ENCODE data around the gene SLBP. TPM values are rescaled to one million over a fixed set of nuclear protein-coding genes. Genes with fewer than 3 reads are reported as not detected.

SLBP gene
- total RNA-seq, 3 donors from 2014 or later: 21.9 to 31.7 (median 30.6) TPM

DNA sequence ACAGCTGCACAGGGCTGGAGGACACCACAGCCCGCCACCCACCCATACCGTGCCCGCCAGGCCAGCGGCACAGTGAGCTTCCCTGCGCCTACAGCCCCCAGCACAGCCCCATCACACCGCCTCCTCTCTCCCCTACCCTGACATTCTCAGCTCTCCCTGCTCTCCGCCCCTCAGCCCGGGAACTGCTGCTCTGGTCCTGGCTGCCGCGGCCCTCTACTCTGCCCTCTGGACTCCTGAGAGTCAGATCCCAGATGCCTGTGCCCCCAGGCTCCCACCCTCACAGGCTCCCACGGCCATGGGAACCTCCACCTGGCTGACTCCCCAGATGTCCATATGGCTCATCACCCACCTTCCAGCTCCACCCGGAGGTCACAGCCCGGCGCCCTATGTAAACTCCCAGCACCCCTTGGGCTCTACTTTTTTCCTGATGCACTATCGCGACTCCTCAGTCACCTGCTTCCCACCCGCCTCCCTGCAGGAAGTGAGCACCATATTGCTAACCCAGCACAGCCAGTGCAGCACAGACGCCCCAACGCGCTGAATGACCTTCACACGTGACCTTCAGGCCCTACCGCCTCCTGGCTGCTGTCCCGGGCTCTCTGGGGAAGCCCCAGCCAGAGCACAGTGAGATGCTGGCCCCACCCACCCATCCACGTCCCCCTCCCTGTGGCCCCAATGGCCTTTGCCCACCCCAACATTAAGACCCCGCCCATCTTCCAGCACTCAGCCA, 51.0 kb downstream of the SLBP start:
- ATAC-seq: no peak
- TF ChIP-seq, protein P1, sequence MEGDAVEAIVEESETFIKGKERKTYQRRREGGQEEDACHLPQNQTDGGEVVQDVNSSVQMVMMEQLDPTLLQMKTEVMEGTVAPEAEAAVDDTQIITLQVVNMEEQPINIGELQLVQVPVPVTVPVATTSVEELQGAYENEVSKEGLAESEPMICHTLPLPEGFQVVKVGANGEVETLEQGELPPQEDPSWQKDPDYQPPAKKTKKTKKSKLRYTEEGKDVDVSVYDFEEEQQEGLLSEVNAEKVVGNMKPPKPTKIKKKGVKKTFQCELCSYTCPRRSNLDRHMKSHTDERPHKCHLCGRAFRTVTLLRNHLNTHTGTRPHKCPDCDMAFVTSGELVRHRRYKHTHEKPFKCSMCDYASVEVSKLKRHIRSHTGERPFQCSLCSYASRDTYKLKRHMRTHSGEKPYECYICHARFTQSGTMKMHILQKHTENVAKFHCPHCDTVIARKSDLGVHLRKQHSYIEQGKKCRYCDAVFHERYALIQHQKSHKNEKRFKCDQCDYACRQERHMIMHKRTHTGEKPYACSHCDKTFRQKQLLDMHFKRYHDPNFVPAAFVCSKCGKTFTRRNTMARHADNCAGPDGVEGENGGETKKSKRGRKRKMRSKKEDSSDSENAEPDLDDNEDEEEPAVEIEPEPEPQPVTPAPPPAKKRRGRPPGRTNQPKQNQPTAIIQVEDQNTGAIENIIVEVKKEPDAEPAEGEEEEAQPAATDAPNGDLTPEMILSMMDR (IDR thresholded peaks at IDR 0.05): no peak
- Histone ChIP-seq H3K9me3 (no peaks in the 10 kb centered on the region), H3K4me3 (no peak overlapping the region), H3K4me1 (ENCODE audit: low read depth) (no peaks in the 10 kb centered on the region), H3K36me3 (ENCODE audit: low read depth) (no peaks in the 10 kb centered on the region)
- intact Hi-C loops (cut with DNase I, micrococcal nuclease): no loop called here
- DNase-seq: no peak

DNA sequence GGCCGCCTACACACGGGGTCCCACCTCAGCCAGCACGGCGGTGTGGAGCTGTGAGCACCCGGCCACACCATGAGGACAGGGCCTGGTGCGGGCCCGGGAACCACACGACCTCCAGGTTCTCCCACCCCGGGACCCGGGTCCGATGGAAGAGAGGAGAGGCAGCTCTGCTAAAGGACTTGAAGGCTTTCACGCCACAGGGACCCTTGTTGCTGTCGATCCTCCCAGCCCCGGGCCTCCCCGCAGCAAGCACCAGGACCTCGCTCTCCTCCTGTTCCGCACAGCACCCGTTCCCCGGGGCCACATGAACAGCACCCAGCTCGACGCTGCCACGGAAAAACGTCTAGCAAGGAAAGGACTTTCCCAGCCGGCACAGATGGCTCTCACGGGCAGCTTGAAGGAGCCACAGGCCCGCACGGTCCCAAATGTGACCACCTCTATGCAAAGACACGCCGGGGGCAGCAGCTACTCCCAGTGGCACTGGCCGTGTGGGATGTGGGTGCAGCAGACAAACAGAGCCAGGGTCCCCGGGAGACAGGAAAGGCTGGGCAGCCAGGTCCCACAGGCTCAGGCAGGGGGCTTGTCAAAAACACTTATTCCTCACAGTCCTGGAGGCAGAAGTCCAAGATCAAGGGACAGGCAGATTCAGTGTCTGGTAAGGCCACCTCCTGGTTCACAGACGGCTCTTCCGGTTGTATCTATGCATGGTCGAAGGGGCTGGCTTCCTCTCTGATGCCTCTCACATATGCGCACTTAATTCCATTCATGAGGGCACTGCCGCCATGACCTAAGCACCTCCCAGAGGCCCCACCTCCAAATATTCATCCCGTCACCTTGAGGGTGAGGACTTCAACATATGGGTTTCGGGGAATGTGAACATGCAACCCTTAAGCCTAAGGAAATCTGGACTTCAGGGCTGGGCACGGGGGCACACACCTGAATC, 52.7 kb downstream of the SLBP start:
- TF ChIP-seq, protein P1 (IDR thresholded peaks at IDR 0.05): no peak

DNA sequence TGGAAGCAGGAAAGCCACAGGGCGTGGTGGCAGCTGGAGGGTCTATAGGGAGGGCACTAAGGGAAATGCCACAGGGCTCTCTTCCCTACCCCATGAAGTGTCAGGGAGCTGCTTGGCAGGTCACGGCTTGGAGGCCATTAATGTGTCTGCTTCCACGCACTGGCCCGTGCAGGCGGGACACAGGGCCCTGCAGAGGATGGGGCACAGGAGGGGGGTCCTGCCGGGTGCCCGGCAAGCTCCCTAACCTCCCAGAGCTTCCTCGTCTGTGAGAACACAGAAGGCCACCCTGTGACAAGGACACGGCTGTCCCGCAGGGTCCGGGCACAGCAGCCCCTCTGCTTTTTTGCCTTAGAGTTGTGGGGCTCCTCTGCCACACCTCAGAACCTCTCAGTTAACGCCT, 53.5 kb downstream of the SLBP start:
- Histone ChIP-seq H3K4me3 (no peak overlapping the region), H3K36me3 (ENCODE audit: low read depth) (no peaks in the 10 kb centered on the region), H3K4me1 (ENCODE audit: low read depth) (no peaks in the 10 kb centered on the region), H3K9me3 (no peaks in the 10 kb centered on the region)
- no peak for DNase-seq
- intact Hi-C loops (cut with DNase I, micrococcal nuclease): no loop called here
- TF ChIP-seq, protein P1 (IDR thresholded peaks at IDR 0.05): no peak
- ATAC-seq: no peak

More for the DNA sequence above, 52.7 kb downstream of the SLBP start:
- Histone ChIP-seq H3K4me3 (no peak overlapping the region), H3K4me1 (ENCODE audit: low read depth) (no peaks in the 10 kb centered on the region), H3K36me3 (ENCODE audit: low read depth) (no peaks in the 10 kb centered on the region), H3K9me3 (no peaks in the 10 kb centered on the region)
- intact Hi-C loops (cut with DNase I, micrococcal nuclease): no loop called here
- ATAC-seq: no peak
- DNase-seq: no peak

DNA sequence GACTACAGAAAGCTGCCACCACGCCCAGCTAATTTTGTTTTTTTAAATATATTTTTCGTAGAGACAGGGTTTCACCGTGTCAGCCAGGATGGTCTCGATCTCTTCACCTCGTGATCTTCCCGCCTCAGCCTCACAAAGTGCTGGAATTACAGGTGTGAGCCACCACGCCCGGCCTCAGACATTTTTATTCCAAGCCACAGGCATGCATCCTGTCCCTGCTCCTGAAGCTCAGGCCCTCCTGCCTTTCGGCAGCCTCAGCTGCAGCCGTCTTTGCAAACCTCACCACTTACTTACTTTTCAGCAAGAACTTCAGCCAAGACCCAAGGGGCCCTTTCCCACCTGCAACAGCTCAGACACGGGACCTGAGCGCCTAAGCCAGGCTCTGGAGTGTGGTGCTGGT, 54.0 kb downstream of the SLBP start:
- H3K9me3 ChIP-seq: no peaks in the 10 kb centered on the region
- TF ChIP-seq, protein P1 (IDR thresholded peaks at IDR 0.05): no peak
- H3K4me1 ChIP-seq (ENCODE audit: low read depth): no peaks in the 10 kb centered on the region
- intact Hi-C loops (cut with DNase I, micrococcal nuclease): no loop called here
- DNase-seq (no peak), ATAC-seq (no peak)
- no peak overlapping the region for H3K4me3 ChIP-seq
- H3K36me3 ChIP-seq (ENCODE audit: low read depth): no peaks in the 10 kb centered on the region

DNA sequence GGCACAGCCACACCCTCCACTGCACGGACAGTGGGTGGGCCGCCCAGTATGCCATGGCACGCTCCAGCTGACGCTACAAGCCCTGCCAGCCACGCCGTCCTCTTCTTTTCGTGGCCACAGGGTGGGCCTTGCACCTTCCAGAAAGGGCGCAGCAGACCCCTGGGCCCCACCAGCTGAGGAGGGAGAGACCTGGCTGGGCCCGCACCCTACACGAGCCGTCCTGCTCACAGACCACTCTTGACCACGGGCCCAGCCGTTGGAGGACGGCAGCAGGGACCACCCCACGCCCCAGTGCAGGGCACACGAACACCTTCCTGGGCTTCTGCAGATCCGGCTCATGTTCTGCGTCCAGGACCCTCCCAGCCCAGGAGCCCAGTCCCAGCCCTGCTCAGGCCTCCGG, 55.1 kb downstream of the SLBP start:
- ATAC-seq: no peak
- Histone ChIP-seq H3K4me1 (ENCODE audit: low read depth) (no peaks in the 10 kb centered on the region), H3K9me3 (no peaks in the 10 kb centered on the region), H3K4me3 (no peak overlapping the region), H3K36me3 (ENCODE audit: low read depth) (no peaks in the 10 kb centered on the region)
- intact Hi-C loops (cut with DNase I, micrococcal nuclease): no loop called here
- no peak for DNase-seq
- TF ChIP-seq, protein P1 (IDR thresholded peaks at IDR 0.05): no peak
